Keratinocyte (primary cell): Measurements from ENCODE around the gene ZBTB44.

Experiments
- EZH2 ChIP-seq: IDR thresholded peaks from one replicate; pipeline ENCODE4 v1.6.1; 2012; ENCODE audit warnings: inconsistent platforms, mild to moderate bottlenecking, low read length, moderate library complexity
- TF ChIP-seq, protein P1 (sequence below), 3 experiments: IDR thresholded peaks in 1 of 3; conservative IDR thresholded peaks in 1 of 3; optimal IDR thresholded peaks in 1 of 3; 2 replicates in 2 of 3; 3 replicates in 1 of 3; pipeline versions ENCODE3 to v1.5.1; 2011; ENCODE audit warnings: low read length in 3 of 3, mild to moderate bottlenecking in 3 of 3, moderate library complexity in 2 of 3, control low read depth in 1 of 3, inconsistent platforms in 1 of 3; ENCODE audit not compliant: insufficient read depth in 2 of 3; ENCODE audit errors: extremely low read depth in 1 of 3

DNA sequence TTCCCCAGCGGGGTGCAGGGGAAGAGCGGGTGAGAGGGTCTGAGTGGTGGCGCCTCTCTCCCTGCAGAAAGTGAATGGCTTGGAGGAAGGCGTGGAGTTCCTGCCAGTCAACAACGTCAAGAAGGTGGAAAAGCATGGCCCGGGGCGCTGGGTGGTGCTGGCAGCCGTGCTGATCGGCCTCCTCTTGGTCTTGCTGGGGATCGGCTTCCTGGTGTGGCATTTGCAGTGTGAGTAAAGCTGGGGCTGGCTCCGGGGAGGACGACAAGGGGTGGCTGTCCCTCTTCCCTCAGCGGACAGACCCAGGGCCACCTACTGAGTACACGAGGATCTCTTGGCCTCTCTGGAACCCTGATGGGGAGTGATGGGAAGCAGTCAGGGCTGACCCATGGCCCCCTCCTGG is 126.7 kb downstream of the ZBTB44 start:
- TF ChIP-seq, protein P1, sequence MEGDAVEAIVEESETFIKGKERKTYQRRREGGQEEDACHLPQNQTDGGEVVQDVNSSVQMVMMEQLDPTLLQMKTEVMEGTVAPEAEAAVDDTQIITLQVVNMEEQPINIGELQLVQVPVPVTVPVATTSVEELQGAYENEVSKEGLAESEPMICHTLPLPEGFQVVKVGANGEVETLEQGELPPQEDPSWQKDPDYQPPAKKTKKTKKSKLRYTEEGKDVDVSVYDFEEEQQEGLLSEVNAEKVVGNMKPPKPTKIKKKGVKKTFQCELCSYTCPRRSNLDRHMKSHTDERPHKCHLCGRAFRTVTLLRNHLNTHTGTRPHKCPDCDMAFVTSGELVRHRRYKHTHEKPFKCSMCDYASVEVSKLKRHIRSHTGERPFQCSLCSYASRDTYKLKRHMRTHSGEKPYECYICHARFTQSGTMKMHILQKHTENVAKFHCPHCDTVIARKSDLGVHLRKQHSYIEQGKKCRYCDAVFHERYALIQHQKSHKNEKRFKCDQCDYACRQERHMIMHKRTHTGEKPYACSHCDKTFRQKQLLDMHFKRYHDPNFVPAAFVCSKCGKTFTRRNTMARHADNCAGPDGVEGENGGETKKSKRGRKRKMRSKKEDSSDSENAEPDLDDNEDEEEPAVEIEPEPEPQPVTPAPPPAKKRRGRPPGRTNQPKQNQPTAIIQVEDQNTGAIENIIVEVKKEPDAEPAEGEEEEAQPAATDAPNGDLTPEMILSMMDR (optimal IDR thresholded peaks at IDR 0.05 in 1 of 3, IDR thresholded peaks at IDR 0.05 in 1 of 3, conservative IDR thresholded peaks at IDR 0.05 in 1 of 3; ENCODE audit: extremely low read depth in 1 of 3, insufficient read depth in 2 of 3, low read length in 3 of 3) = no peak
- TF ChIP-seq EZH2 = no peak
